ENCODE results near the gene TULP4.

- no peak for TF ChIP-seq CTCF (IDR thresholded peaks at IDR 0.05 in 4 of 5, conservative IDR thresholded peaks at IDR 0.05 in 1 of 5)
- no peak for TF ChIP-seq POLR2A (IDR thresholded peaks at IDR 0.05)
Observed at GRCh38 chr6:158371261-158371660, 59.0 kb downstream of the TULP4 start.

Data from gastrocnemius medialis (tissue), 4 donors.